ENCODE data around the gene RAP2A. TPM values are rescaled to one million over a fixed set of nuclear protein-coding genes. Genes with fewer than 3 reads are reported as not detected.

RAP2A gene
- total RNA-seq, 6 experiments from 2014 or later, result 7.4 to 16.5 (median 8.8) TPM

DNA sequence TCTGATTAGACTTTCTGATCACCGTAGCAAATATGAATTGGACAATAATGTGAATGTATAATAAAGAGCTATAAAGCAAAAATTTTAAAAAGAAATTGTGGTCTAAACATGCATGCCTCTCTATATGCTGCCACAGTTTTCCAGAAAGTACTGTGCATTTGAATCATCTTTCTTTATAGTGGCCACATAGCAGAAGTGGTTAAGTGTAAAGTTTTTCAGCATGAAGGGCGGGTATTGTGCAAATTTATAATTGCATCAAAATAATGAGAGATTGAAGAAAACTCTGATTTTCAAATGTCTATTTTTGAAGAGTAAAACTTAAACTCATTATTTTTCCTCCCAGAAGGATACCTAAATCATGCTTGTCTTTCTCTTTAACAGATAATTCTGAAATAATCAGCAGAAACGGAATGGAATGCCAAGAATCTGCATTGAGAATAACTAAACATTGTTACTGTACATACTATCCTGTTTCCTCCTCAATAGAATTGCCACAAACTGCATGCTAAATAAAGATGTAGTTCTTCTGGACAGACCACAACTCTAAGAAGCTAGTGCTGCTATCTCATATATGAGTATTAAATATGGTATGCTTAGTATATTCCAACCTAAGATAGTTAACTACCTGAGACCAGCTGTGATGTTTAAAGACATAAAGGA is 42.9 kb upstream of the RAP2A start:
- ATAC-seq, result no peak
- 68% methylated on average over 3 of the region's 3 CpGs for WGBS (ENCODE audit: insufficient coverage, low coverage, low lambda C conversion rate, missing lambda C conversion rate)

DNA sequence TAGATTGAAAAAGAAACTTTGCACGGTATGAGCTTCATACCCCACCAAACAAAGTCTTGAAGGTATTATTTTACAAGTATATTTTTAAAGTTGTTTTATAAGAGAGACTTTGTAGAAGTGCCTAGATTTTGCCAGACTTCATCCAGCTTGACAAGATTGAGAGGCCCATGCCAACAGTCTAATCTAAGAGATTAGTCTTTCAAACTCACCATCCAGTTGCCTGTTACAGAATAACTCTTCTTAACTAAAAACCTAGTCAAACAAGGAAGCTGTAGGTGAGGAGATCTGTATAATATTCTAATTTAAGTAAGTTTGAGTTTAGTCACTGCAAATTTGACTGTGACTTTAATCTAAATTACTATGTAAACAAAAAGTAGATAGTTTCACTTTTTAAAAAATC is 41.9 kb upstream of the RAP2A start:
- WGBS (ENCODE audit: insufficient coverage, low coverage, low lambda C conversion rate, missing lambda C conversion rate), result 87% methylated on average over 1 of the region's 1 CpG
- Histone ChIP-seq H3K27ac (no peak overlapping the region), H3K27me3 (no peaks in the 10 kb centered on the region), H3K9me3 (no peaks in the 10 kb centered on the region), H3K4me1 (no peaks in the 10 kb centered on the region), H3K36me3 (peaks cover 0 to 16% (median 13%) of the 10 kb centered on the region in 4 donors), H3K4me3 (no peak overlapping the region)
- intact Hi-C loops (cut with DNase I), result no loop called here
- no peak for DNase-seq
- no peak for TF ChIP-seq POLR2A (IDR thresholded peaks at IDR 0.05)
- TF ChIP-seq, protein P1, sequence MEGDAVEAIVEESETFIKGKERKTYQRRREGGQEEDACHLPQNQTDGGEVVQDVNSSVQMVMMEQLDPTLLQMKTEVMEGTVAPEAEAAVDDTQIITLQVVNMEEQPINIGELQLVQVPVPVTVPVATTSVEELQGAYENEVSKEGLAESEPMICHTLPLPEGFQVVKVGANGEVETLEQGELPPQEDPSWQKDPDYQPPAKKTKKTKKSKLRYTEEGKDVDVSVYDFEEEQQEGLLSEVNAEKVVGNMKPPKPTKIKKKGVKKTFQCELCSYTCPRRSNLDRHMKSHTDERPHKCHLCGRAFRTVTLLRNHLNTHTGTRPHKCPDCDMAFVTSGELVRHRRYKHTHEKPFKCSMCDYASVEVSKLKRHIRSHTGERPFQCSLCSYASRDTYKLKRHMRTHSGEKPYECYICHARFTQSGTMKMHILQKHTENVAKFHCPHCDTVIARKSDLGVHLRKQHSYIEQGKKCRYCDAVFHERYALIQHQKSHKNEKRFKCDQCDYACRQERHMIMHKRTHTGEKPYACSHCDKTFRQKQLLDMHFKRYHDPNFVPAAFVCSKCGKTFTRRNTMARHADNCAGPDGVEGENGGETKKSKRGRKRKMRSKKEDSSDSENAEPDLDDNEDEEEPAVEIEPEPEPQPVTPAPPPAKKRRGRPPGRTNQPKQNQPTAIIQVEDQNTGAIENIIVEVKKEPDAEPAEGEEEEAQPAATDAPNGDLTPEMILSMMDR (IDR thresholded peaks at IDR 0.05), result no peak
- ATAC-seq, result no peak

More for the DNA sequence above, 42.9 kb upstream of the RAP2A start:
- Histone ChIP-seq H3K9me3 (no peaks in the 10 kb centered on the region), H3K36me3 (peaks cover 0 to 23% (median 13%) of the 10 kb centered on the region in 4 donors), H3K4me1 (no peaks in the 10 kb centered on the region), H3K4me3 (no peak overlapping the region), H3K27ac (no peak overlapping the region), H3K27me3 (no peaks in the 10 kb centered on the region)
- intact Hi-C loops (cut with DNase I), result no loop called here
- TF ChIP-seq, protein P1 (IDR thresholded peaks at IDR 0.05), result no peak
- TF ChIP-seq POLR2A (IDR thresholded peaks at IDR 0.05), result no peak
- no peak for DNase-seq

DNA sequence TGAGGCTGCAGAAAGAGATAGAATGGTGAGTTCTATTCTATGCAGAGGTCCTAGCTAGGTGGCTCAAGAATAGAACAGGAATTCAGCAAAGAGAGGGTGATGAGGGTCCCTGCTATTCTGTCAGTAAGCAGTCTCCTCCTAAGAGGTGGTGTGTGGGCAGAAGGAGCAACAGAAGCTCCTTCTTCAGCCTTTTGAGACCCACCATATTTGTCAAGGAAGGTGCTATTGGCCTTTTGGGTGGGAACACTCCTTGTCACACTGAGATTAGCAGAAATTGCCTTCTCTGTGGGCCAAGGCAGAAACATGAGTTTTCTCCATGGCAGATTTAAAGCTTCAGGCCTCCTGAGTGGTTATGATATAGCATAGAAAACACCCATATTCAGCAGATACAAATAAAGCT is 39.4 kb upstream of the RAP2A start:
- ATAC-seq, result no peak
- Histone ChIP-seq H3K9me3 (no peaks in the 10 kb centered on the region), H3K4me3 (no peak overlapping the region), H3K36me3 (peaks cover 0 to 13% (median 11%) of the 10 kb centered on the region in 4 donors), H3K4me1 (no peaks in the 10 kb centered on the region), H3K27ac (no peak overlapping the region), H3K27me3 (no peaks in the 10 kb centered on the region)
- no peak for DNase-seq
- no peak for TF ChIP-seq POLR2A (IDR thresholded peaks at IDR 0.05)
- TF ChIP-seq, protein P1 (IDR thresholded peaks at IDR 0.05), result no peak
- intact Hi-C loops (cut with DNase I), result no loop called here

DNA sequence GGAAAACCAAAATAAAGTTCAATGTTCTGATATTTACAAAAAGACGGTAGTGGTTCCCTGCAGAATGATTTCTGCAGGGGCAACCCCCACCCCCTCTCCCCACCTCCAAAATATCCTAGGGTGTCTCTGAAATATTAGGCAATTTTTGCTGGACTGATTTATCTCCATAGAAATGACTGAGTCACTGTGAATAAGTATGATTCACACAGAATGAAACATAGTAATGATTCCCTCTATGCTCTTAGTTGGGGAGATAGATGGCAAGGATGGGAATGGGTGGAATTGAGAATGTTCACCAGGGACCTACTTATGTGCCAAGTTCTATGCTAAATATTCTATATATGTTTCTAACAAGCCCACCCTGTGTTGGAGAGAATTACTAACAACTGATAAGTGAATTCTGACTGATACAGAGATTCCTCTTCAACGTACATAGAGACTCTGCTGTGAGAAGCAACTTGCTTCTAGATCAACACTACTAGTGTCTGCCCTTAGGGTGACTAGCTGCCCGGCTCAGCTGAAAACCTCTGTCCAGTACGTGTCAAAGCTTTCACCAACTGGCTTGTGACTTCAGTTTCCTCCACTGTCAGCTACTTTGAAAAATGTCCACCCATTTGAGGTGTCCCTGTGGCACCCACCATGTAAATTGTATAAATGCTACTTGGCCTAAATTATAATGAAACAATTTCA is 38.4 kb upstream of the RAP2A start:
- DNase-seq, result no peak
- TF ChIP-seq, protein P1 (IDR thresholded peaks at IDR 0.05), result no peak
- no peak for TF ChIP-seq POLR2A (IDR thresholded peaks at IDR 0.05)
- Histone ChIP-seq H3K4me3 (no peak overlapping the region), H3K27me3 (no peaks in the 10 kb centered on the region), H3K27ac (no peak overlapping the region), H3K9me3 (no peaks in the 10 kb centered on the region), H3K36me3 (peaks cover 0 to 13% (median 11%) of the 10 kb centered on the region in 4 donors), H3K4me1 (no peaks in the 10 kb centered on the region)
- no peak for ATAC-seq
- WGBS (ENCODE audit: insufficient coverage, low coverage, low lambda C conversion rate, missing lambda C conversion rate), result 84% methylated on average over 4 of the region's 4 CpGs
- intact Hi-C loops (cut with DNase I), result no loop called here
